Suppressor macrophage (primary cell): ENCODE measurements around the gene DPCD.

ENCODE experiments used
- DNase-seq, 4 experiments: peaks; one replicate each; pipeline ENCODE4 v3.0.0-alpha.2; 2020 to 2022

The DPCD gene

DNA sequence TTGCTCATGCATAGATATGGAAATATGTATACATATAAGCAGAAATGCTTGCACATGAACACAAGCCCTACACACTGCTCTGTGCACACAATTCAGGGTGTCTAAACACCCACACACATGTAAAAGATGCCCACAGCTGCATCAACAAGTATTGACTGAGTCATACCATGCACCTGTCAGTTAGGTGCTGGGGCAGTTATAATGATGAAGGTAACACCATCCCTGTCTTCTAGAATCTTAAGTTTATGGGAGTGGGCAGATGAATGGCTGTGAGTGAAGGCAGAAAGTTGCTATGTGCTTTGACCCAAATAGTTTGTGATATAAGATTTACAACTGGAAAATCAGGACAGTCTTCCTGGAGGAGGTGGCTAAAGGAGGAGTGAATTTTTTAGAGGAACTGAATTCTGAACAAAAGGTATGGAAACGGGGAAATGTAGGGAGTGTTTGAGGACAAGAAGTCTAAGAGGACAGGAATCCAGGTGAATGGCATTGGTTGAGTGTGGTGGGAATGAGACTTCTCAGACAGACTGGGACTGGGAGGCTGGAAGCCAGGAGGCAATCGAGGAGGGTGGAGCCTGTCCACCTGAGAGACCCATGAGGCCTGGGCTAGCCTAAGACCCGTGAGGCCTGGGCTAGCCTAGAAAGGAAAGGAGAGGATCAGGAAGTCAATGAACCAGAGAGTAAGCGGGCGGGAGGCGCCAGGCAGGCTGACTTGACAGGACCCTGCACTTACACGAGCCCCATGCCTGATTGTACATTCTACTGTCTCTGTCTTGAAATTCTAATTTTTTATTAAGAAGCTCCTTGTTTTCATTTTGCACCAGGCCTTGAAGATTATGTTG is 20.7 kb upstream of the DPCD start:
- DNase-seq, result no peak

DNA sequence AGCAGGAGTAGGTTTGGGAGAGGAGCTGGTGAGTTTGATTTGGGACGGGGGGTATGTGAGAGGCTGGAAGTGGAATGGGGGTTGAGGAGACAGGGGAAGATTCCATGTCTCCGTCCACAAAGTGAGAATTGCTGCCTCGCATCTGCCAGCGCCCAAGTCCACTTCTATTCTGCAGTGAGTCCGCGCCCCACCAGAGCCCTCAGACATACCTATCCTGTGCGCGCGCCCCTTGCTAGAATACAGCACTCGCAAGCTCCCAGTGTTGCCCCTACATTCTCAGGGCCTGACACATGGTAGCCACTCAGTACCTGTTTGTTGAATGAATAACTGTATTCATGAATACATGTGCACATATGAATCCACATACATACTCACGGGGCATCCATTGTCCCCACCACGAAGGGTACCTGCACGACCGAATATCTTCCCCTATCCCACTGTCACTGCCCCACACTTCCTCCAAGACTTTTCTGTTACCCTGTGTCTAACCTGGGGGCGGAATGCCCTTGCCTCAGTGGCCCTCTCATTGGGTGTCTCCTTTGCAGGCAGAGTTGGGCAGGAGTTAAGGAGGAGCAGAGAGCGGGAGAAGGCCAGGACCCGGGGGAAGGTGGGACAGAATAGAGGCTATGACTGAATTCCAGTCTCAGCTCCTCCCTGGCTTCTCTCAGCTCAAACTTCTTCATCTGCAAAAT is 19.9 kb upstream of the DPCD start:
- no peak for DNase-seq

DNA sequence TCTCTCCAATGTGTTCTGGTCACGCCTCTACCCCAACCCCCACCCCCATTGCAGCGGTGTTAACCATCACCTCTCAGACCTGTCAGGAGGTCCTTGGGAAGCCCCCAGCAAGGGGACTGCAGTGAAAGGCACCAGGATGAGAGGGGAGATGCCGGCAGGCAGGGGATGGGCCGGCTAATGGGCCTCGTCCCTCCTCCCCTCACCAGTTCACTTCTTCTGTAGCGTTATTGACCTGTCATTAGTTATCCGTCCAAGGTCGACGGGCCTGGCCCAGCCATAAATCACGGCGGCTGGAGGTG is 18.8 kb upstream of the DPCD start:
- DNase-seq, result no peak

DNA sequence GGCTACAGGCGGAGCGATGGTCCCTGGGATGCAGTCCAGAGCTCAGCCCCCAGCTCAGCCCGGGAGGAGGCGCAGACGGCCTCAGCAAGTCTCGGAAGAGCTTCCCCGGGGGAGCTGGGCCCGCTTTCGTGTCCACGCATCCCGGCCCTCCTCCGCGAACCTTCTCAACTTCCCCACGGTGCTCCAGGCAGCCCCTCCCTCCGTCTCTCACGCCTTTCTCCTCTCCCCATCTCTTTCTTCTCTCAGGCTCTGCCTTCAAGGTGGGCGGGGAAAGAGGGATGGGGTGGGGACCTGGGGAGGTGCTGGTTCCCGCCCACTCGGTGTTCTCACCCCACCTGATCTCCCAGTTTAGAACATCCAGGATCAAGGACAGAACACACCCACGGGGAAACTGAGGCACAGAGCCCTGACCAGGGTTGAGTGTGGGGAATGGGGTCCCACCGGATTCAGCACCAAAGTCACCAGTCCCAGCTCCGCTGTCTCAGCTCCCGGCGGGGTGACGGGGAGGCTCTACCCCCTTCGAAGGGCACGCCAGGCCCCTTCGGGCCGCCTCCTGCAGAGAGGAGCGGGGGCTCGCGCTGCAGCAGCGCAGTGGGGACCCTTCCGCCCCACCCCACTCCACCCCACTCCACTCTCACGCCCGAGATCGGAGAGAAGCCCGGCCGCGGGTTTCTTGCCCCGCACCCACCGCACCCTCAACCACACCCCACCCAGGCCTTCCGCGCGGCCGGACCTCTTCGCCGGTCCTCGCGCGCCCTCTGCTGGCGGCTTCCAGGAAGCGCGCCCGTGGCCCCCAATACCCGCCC is 18.3 kb upstream of the DPCD start:
- peak; percentile 77 to 93 (median 90) for DNase-seq

DNA sequence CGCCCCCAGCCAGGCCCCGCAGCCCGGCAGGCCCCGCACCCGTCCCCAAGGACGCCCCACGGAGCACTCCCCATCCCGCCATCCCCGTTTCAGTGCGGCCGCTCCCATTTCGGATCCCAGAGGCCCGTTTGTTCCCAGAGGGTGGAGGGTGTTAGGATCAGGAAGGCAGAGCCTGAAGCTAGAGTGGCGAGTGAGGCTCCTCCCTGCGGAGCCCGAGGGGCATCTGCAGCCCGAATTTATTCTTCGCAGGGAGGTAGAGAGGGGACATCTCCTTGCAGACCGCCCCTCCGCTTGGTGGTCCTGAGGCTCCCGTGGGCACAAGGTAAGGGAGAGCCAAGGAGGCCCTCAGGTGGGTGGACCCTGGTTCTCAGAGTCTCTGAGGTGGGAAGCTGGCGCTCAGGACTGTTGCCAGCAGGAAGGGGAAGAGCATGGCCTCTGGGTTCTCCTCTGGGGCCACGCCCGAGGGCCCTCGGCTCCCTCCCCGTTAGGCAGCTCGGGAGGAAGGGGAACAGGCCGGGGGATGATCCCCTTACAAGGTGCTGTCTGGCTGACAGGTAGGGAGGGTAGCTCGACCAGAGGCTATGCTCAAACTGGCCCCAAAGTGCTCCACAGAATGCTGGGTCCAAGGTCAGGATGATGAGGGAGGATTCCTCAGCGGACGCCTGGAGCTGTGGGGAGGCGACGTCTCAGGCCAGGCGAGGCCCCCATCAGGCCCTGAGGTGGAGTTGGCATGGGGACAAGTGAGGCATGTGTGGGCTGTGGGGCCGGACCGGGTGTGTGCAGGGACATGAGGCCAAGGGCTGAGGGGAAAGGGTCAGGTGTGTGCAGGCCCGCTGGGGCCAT is 17.5 kb upstream of the DPCD start:
- DNase-seq, result peak; percentile 29 to 66 (median 52)

DNA sequence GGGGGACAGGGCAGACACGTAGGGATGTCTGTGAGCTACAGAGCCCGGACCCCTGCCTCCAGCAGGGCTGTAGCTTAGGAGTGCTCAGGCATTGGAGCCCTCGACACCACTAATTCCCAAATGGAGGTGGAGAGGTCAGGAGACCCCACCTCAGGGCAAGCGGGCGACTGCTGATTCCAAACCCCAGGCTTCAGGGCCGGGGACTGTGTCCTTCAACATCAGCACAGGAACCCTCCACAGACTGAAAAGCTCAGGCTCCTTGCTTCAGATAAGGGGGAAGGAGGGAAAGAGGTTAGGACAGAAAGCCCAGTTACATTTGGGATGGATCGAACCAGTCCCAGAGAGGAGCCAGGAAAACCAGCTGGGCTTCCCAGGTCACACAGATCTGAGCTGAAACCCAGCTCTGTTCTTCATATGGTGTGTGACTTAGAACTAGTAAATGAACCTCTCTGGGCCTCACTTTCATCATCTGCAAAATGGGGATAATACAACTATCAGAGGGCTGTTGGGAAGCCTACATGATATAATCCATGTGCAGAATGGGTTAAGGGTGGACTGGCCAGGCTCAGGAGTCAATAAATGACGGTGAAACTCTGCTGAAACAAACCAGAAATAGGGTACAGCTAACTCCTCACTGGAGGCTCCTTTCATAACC is 16.7 kb upstream of the DPCD start:
- no peak for DNase-seq

DNA sequence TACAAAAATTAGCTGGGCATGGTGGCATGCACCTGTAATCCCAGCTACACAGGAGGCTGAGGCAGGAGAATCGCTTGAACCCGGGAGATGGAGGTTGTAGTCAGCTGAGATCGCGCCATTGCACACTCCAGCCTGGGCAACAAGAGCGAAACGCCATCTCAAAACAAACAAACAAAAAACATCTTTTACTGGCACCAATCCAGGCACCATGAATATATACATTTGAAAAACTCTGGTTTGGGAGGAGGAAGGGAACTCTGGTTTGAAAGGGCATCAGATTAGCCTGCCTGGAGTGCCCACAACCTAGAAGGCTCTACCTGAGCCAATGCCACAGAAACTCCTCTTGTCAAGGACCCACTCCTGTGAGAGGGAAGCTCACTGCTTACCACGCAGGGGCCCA is 16.0 kb upstream of the DPCD start:
- no peak for DNase-seq

DNA sequence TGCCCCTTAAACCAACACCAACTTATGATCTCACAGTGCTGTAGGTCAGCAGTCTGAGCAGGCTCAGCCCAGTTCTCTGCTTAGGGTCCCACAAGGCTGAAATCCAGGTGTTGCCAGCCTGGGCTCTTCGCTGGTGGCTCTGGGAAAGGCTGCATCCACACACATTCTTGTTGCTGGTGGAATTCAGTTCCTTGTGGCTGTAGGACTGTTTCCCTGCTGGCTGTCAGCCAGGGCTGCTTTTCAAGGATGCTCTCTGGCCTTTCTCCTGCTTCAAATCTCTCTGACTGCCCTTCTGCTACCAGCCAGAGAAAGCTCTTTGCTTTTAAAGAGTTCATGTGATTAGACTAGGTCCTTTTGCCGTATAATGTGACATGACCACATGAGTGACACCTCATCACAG is 15.3 kb upstream of the DPCD start:
- no peak for DNase-seq

DNA sequence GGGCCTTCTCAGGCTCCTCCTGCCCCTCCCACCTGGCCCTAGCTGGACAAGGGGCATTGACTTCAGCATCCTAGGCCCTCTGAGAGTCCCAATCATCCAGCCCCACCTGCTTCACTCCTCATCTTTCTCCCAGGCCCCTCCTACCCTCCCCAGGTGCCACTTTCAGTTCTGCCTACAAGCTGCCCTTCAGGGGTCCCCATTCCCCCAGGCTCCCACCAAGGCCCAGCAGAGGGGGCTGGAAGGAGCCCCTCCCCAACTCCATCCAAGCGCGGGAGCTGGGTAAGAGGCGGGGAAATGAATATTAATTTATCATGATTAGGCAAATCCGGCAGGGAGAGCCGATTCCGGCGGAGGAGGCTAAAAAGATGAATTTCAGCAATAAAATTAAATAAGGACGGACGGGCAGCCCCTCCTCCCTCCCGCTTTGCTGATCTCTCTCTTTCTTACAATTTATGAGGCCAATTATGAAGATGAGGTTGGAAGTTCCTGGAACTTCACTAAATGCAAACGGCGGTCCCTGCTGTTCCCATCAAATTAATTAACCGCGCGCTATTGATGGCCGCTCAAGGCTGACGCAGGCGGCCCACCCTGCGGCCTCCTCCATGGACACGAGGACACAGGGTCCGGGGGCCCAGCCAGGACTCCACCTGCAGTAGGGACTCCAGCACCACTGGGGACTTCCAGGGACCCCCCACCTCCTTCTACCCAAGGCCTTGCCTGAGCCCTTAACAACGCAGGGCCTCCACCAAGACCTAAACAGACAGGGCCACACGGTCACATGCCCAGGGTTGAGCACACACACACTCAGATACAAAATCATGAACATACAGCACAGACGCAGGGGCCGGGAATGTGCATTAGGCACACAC is 14.0 kb upstream of the DPCD start:
- no peak for DNase-seq

DNA sequence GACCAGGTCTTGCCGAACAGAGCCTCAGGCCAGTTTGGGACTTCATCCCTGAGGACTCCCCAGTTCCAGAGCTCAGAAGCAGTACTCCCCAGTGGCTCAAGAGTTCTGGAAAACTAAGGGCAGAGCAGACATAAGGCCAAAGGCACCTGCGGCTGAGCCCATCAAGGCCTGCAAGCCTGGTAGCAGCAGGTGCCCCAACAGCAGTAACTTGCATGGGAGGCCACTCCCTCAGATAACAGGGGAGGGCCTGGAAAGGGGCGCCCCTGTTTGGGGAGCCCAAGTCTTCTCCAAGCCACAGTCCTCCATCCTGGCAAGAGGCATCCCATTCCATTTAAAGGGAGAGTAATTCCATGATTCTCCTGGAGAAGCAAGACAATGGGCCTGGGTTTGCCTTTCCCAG is 13.0 kb upstream of the DPCD start:
- no peak for DNase-seq

DNA sequence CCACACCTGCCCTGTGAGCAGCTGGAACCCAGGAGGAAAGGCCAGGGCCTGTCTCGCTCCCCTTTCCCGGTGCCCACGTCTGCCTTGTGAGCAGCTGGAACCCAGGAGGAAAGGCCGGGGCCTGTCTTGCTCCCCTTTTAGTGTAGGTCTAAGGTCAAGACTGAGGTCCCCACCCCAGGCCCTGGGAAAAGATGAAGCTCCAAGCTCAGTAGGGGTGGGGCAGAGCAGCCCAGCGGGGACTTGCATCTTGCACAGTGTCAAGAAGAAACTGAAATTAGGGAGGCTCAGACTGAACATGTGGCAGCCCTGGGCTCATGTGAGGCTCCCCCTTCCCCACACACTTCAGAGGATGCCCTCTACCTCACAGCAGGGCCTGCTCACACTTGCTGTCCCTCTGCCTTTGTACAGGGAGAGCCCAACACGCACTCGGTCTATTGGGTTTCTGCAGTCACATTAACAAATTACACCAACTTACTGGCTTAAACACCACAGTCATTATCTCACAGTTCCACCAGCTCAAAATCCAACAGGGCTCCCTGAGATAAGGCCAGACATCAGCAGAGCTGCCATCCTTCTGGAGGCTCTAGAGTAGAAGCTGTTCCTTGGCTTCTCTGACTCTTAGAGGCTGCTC is 12.4 kb upstream of the DPCD start:
- DNase-seq, result no peak

DNA sequence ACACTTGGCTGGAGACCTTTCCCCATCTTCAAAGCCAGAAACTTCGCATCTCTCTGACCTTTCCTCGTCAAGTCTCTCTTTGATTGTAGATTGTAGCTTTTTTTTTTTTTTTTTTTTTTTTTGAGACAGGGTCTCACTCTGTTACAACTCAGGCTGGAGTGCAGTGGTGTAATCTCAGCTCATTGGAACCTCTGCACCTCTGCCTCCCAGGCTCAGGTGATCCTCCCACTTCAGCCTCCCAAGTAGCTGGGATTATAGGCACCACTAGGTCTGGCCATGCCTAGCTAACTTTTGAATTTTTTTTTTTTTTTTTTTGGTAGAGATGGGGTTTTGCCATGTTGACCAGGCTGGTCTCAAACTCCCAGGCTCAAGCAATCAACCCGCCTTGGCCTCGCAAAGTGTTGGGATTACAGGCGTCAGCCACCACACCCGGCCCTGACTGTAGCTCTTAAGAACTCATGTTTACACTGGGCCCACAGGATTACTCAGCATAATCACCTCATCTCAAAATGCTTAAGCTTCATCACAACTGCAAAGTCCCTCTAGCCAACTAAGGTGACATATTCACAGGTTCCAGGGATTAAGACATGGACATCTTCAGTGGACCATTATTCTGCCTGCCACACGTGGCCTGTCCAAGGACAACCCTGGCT is 11.8 kb upstream of the DPCD start:
- DNase-seq, result no peak

DNA sequence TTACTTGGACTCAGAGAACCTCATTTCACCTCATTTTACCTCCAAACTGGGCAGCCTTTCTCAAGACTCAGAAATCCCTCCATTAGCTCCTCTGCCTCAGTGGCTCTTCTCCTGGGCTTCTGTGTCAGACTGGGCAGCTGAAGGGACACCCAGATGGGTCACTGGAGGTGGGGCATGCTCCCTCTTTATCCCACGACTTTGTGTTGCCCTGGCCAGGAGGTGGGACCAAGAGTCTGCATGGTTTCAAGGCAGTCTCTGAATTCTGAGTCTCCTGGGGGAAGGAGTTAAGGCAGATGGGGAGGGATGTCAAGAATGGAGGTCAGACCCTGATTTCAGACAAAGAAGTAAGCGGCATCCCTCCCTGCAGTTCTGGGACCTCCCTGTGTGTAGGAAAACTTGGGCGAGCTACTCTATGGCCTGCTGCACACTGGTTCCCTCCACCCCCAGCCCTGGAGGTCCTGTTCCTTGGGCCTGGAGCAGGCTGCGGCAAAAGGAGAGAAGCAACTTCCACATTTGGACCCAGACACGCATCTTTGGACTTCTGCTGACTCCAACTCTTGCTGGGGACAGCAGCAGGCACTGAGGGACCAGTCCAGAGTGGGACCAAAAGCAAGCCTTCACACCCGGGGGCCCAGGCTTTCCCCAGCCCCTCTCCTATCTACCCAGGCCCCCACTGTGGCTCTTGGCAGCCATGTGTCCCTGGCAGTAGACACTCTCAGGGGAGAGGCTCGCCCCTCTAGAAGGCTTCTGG is 10.8 kb upstream of the DPCD start:
- DNase-seq, result no peak

DNA sequence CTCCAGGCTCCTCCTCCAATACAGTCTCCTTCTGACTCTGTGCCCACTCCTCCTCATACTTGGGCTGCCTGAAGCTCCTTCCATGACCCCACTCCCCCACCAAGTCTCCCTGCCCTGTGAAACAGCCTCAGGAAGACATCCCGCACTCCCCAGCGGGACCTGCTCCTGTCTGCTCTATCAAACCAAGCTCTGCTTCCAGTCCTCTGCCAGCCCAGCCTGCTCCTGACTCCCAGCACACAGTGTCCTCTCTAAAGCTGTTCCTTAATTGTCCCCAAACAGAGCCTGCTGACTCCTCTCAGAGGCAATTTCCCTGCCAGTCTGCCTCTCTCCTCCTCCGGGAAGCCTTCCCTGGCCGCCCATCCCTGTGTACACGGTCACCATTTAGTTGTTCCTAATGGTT is 9.9 kb upstream of the DPCD start:
- DNase-seq, result no peak

DNA sequence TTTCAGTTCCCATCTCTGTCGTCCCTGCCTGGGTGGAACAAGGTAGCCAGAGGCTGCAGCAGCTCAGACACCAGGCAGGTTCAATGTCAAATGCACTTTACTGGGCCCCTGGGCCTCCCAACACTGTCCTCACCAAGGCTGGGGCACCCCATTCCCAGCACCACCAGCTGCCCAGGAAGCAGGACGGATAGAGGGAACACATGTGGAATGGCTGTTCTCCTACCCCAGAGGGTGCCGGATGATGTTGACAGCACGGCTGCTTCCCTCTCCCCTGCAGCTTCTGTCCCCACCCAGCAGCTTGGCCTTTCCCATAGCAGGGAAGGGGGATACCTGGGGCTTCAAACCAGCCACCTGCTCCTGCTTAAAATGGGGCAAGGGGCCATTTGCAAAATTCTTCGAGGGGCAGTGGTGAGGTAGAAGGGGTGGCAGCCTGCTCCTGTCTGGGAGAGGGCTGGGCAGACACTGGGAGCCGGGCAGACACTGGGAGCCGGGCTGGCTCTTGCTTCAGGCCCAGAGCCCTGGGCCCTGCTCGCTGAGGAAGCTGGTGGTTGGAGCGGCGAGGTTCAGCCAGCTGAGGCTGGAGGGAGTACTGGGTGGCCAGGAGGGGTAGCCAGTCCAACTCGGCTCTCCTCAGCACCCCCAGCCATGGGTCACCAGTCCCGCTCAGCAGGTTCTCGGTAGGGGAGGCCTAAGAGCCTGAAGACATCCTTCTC is 9.2 kb upstream of the DPCD start:
- DNase-seq, result no peak

DNA sequence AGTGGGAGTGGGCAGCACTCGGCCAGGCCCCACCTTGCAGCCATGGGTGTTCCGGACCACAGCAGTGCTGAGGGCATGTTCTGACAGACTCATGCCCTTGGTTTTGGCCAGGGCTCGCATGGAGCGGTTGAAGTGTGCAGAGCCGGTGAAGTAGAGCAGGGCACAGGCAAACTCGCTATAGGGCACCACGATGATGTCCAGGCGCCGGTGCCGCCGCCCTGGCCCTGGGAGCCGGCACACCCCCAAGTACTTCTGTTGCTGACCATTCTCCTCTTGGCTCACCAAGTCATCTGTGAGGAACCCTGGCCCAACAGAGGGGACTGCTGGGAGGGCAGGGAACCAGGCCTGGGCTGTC is 8.6 kb upstream of the DPCD start:
- DNase-seq, result no peak

DNA sequence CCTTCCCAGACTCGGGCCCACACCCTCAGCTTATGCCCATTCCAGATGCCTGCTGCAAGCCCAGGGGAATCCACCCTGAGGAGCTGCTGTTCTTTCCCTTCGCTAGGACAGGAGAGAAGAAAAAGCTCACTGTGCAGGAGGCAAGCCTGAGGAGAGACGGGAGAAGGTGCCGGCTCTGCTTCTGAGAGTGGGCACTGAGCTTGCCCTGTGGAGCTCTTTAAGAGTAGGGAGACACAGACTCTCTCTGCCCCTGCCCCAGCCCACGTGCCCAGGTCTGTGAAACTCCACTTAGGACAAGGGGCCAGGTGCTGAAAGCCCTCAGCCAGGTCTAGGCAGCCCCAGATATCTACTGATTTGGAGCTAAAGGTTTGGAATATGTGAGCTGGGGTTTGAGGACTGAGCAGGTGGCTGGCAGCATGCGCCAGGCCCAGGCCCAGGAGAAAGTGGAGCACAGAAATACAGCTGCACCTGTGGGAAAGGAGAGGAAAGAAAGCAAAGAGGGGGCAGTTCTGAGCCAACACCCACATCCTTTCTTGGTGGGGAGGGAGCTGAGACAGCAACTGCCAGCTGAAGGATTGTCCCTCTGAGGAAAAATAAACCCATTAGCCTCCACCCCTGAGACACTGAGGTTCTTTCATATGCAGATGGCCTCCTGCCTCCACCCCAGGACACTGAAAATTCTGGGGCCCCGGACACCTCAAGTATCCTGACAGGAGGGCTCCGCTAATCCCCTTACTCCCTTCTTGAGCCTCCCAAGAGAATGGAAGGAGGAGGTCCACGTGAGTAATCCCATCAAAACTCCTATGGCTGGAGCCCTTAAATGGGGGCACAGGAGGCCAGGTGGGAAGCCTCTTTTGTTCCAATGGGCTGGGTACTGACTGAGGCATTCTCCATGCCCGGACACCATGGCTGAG is 7.4 kb upstream of the DPCD start:
- DNase-seq, result no peak

DNA sequence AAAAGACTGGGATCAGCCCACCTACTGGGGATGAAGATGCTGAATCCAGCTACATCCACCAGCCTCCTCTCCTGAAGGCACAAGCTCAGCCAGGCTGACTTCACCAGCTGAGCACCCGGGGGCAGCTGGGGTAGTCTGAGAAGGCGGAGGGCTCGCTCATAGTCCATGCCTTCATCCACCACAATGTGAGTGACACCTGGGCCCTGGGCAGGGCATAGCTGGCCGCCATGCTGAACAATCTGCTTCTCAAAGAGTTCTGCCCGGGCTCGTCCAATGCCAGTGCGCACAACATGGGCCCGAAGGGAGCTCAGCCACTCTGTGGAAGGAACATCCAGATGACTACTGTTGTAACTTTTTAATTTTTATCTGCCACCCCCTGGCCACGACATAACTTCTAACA is 2.3 kb upstream of the DPCD start:
- DNase-seq, result no peak
